GM18909 (cell line): ENCODE data around the gene LAD1.

Experiments used
- ATAC-seq: cut with Tn5 transposase; IDR thresholded peaks from one replicate; pipeline ENCODE4 v1.9.1; 2021; ENCODE audit warnings: mild to moderate bottlenecking; ENCODE audit not compliant: unreplicated experiment, poor library complexity

Gene LAD1

DNA sequence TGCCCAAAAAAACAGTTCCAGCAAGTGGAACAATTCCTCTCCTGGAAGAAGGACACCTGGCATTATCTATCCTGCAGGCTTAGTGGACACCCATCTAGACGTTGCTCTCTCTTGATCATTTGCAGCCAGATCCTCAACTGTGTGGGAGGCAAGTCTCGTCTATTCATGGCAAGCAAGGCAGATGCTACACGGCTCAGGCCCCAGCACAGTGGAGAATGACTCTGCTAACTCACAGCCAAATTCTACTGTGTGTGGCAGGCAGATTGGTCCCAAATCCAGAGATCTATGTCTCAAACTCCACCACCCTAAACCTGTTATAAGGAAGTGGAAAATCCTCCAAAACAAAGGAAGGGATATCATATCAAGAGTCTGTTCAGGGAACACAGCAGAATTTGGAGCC, 28.6 kb downstream of the LAD1 start:
- ATAC-seq = no peak

DNA sequence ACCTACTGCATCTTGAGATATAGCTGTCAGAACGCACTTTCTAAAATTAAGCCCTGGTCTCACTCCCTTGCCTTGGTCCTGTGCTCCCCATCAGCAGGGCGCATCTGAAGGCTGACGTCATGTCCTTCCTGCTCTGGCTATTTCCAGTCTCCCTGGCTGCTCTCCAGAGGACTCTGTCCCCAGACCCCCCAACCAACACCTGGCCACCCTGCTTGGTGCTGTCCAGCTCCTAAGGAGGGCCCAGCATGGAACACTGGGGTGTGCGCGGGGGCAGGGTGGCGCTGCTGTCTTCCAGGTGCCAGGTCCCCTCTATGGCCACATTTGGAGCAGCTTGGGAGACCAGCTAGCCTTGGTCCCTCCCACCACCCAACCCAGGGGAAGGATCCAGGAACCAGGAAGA, 29.9 kb downstream of the LAD1 start:
- ATAC-seq = no peak

DNA sequence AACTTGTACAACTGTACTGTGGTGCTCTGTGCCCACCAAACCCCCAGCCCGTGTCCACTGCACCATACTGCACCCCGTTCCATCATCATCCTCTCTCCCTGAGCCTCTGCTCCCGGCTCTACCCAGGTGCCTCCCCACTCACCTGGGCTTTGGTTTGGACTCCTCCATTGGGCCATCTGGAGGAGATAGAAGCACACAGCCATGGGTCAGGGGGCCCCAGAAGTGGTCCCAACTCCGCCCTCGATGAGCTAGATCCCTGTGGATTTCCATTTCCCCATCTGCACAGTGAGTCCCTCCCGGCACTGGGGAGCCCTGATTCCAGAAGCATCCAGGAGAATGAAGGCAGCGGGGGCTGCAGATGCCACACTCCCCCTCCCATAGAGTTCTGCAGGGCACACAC, 32.4 kb downstream of the LAD1 start:
- ATAC-seq = no peak

DNA sequence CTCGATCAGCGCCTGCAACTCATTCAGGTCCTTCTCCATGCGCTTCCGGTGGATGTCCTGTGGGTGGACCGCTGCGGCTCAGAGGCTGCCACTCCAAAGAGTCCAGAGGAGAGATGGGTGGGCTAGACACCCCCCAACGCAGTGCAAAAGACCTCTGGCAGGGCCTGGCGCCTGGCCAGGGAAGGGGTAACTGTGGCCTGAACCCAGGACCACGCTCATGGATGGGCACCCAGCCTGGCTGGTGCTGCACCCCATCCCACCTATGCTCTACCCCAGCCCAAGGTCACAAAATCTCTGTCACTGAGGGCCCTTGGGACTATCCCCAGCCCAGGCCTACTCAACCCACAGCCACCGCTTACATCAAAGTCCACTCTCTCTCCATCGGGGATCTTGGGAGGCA, 33.9 kb downstream of the LAD1 start:
- no peak for ATAC-seq

DNA sequence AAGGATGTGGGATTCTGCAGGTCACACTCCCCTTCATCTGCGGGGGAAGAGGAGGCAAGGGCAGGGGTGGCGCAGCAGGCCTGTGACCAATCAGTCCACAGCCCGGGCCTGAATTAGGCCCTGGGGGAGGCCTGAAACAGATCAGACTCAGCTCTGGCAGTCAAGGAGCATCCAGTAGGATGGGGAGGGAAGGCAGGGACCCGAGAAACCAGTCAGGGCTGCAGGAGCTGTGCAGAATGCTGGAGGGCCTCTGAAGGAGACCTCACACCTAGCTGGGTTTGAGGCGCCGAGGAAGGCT, 34.4 kb downstream of the LAD1 start:
- ATAC-seq = no peak

DNA sequence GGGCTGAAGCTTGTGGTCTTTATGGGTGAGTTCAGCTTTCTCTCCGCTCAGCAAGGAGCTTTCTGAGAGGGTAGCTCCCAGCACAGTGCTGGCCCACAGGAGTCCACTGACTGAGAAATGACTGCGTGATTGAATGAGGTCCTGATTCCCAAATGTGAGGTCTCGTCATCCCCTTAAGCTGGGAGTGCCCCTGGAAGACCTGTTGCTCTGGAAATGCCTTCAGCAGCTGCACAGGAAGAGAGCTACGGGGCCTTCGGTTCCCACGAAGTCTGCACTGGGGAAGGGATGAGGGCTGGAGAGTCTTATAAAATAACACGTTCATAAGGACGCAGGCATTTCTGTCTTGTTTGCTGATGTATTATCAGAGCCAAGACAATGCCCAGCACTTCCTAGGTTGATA, 35.7 kb downstream of the LAD1 start:
- ATAC-seq = no peak

DNA sequence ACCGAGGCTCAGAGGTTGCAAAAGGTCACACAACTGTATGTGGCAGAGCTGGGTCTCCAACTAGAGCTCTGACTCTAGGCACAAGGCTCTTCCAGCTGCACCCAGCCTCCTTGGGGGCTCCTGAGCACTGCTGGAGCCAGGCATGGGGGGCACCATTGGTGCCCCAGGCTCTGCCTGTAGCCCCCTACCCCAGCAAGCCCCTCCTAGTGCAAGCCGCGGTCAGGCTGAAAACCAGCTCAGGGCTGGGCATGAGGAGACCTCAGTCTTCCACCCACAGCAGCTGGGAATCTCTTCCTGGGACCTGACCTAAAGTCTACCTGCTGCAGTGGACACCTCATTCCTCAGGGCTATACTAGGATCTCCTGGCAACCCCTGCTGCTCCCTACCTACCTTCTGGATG, 36.2 kb downstream of the LAD1 start:
- ATAC-seq = no peak

DNA sequence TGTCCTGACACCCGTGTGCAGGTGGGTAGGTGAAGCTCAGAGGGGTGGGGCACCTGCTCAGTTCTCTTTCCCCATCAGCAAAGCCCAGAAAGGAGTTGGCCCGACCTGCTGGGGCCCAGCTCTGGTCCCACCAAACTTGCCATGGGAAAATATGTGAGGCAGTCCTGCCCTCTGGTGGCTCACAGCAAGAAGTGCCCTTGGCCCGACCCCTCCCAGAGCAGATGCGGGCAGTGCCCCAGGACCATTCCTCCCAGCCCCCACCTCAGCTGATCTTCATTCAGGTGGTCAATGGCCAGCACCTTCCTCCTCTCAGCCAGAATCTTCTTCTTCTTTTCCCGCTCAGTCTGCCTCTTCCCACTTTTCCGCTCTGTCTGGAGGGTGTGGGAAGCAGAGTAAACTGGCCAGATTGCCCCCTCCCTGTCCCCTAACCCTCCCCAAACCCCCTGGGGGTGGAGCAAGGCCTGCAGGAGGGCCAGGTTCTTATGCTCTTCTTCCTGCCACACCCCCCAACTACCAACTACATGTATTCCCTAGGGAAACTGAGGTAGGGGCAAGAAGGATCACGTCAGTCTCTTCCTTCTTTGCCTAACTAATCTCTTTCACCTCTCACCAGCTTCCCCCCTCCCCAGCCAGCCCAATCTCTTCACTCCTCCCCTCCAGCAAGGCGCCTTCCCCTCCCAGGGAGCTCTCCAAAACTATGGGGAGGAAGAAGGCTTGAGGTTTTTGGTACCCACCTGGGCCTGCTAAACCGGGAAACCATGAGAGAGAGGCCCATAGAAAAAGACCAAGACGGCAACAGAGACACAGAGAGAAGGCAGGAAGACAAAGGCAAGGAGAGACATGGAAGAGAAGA, 37.2 kb downstream of the LAD1 start:
- ATAC-seq = no peak

DNA sequence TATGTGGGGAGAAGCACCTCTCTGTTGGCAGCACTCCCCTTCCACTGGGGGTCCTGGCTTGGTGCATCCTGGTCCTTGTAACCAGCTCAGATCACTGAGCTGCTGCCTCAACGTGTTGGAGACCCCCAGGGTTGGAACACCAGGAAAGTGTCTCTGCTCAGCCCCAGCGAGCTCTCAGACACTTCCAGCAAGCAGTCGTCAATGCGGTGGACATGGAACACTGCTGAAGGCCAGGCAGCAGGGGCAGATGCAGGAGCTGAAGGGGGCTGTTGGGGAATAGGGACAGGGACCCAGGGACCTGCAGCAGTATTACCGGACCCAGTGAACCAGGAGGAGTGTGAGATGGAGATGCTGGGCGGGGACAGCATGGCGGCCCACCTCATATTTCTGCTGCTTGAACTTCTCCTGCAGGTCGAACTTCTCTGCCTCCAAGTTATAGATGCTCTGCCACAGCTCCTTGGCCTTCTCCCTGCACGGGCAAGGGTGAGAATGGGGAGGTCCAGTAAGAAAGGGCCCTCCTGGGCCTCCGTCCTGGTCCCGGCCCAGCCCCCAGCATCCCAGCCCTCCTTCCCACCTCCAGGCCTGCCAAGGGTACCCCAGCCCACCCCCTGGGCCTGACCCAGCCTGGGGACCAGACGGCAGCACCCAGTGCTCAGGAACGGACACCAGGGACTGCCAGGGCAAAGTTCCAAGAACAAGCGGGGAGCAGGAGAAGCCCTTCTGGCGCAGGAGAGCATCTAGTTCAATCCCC, 38.0 kb downstream of the LAD1 start:
- ATAC-seq = no peak

DNA sequence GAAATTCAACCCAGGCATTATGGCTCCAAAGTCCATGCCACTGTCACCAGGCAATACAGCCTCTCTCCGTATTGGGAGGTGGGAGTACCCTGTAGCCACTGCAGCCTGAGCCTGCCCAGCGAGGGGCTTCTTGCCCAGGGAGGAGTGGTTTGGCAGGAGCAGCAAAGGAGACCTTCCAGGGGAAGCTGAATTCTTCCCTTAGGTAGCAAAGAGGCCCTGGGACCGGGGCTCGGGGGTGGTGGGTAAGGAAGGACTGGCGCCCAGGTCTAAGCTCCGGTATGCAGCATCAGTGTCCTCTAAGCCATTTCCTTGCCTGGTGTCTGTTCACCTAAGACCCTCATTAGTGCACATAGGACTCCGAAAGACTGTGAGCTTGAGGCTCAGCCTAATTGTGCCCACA, 38.6 kb downstream of the LAD1 start:
- no peak for ATAC-seq

DNA sequence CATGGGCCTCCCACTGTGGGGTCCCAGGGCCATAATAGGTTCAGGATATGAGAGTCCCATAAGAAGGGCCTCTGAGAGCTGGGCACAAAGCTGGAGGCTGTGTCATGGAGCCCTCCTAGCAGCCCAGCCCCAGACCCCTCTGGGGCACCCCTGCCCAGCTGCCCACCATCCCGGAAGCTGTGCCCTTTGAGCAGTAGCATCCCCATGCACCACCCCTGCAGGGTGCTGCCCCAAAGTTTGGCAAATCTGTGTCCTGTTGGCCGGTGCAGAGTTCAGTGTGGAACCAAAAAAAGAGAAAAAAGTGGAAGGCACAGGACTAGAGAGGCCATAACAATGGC, 39.3 kb downstream of the LAD1 start:
- ATAC-seq = no peak

DNA sequence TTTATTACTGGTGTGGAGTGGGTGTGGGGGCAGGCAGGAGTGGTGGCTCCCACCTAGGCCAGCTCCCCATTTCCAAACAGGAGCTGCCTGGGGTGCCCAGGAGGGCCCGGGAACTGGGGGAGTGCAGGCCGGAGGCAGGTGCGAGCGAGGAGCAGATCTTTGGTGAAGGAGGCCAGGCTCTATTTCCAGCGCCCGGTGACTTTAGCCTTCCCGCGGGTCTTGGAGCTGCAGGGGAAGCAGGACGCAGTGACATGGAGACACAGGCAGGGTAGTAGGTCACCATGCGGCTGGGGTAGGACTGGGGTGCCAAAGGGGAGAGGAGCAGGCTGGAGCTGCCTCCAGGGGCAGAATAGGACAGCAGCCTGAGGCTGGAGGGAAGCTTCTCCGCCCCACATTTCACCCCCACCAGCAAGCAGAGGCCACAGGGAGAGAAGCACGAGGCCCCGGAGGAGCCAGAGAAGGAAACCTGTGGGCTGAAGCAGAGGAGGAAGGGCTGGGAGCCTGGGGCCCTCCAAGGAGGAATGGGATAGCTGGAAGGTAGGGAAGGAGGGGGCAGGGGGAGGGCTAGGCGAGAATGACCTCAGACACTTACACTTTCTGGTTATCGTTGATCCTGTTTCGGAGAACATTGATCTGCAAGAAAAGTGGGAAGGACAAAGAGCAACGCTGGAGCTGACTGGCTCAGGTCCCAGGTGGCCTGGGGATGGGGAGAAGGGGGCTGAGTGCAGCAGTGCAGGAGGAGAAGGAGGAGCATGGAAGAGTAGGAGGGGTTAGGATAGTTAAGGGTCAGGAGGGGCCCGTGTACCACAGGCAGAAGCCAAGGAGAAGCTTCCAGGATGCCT, 39.9 kb downstream of the LAD1 start:
- ATAC-seq = no peak

DNA sequence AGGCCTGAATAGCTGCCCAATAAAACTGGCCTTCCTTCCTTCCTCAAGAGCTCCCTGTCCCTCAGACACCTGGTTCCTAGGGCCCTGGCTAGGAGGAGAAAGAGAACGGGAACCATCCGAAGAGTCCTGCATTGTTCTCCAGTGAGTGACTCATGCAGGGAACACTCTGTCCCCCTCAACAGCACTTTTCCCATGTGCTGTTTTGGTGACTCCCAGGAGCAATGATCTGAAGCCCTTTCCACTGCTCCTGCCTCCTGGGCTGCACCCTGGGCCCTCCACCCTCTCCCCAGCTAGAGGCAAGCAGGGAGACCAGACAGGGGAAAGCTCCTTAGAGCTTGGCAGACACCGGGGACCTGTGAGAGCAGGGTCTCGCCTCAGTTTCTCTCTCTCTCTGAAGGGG, 40.5 kb downstream of the LAD1 start:
- ATAC-seq = no peak

DNA sequence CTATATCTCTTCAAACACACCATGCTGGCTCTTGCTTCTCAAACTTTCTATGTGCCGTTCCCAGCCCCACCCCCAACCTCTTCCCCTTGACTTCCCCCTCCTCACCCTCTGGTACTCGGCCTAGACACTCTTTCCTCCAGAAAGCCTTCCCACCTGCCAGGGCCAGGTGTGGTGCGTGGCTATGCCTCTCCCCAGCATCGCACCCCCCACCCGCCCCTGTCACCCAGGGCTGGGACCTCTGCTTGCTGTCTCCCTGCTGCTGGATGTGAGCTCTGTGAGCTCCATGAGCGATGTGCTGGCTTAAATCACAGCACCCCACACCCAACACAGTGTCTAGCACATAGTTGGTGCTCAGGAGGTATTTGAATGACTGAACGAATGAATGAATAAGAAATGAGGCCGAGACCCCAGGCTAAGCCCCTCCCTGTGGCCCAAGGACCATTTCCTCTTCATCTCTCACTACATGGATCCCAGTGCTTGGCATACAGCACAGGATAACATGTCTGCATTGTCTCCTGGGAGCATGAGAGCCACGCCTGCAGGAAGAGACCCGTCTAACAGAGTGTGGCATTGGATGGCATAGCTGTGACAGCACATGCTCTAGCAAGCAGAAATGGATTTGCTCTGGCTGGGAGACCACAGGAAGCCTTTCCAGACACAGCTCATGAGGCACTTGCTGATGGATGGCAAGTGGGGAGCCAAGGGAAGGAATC, 41.3 kb downstream of the LAD1 start:
- ATAC-seq = no peak

DNA sequence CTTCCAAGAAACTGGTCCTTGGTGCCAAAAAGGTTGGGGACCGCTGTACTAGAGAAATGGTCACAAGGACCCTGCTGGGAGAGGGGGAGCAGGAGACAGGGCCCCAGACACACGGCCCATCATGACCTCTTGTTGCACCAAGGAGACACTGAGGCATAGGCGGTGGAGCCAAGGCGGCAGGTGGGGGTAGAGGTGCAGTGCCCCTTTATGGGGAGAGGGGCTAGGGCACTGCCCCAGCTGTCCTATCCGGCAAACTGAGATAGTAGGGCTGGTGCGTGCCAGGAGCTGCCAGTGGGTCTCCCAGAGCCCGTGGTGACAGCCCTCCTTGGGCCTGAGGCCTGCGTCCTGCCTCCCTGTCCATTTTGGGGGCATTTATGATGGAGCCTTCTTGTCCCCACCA, 41.9 kb downstream of the LAD1 start:
- no peak for ATAC-seq

DNA sequence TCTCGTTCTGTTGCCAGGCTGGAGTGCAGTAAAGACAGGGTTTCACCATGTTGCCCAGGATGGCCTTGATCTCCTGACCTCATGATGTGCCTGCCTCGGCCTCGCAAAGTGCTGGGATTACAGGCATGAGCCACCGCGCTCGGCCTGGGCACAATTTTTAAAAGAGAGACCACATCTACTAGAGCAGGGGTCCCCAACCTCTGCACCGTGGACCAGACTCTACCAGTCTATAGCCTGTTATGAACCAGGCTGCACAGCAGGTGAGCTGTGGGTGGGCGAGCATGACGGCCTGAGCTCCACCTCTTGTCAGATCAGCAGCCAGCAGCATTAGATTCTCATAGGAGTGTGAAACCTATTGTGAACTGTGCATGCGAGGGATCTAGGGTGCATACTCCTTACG, 42.4 kb downstream of the LAD1 start:
- no peak for ATAC-seq

DNA sequence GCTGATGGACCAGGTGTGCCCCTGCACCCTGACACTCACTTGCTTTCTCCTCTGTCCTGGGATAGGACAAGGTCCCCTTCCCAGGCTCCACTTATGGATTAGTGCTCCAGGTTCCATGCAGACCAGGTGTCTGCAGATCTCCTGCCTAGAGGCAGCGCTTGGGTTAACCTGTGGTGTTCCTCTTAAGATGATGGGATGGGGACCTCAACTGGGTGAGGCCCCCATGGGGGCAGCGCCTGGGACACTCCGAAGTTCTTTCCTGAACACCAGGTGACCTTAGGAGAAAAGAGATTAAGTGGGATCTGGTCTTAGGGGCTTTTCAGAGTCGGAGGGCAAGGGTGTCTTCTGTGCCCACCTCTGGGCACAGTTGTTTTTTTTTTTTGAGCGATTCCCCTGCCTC, 42.9 kb downstream of the LAD1 start:
- no peak for ATAC-seq

DNA sequence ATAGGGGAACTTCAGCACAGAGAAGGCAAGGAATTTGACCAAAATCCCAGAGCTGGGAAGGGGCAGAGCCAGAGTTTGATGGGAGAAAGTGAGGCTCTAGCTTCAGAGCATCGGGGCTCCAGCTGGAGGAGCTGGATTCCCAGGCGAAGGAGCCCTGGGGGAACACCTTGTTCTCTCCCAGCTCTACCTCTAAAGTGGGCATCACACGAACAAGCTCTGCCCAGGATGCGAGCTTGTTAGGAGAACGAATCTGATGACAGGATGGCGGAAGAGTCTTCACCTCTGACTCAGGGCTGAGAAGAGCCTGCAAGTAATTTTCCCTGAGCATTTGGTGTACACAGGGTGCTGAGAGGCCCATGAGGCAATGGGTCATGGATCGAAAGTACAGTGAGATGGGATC, 43.7 kb downstream of the LAD1 start:
- no peak for ATAC-seq

DNA sequence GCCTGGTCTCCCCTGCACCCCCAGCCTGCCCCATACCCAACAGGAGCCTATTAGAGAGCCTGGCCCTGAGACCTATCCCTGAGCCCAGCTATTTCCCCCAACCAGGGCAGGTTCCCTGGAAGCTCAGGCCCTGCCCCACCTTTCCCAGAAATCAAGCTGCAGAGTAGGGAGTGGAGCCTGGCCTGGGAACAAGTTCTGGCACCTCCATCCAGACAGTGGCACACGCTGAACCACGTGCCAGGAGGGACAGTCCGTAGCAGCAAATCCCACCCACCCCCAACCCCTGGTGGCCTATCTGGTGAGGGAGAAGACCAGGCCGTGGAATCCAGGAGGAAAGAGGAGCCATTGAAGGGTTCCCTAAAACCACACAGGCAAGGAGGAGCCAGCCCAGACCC, 44.2 kb downstream of the LAD1 start:
- no peak for ATAC-seq

DNA sequence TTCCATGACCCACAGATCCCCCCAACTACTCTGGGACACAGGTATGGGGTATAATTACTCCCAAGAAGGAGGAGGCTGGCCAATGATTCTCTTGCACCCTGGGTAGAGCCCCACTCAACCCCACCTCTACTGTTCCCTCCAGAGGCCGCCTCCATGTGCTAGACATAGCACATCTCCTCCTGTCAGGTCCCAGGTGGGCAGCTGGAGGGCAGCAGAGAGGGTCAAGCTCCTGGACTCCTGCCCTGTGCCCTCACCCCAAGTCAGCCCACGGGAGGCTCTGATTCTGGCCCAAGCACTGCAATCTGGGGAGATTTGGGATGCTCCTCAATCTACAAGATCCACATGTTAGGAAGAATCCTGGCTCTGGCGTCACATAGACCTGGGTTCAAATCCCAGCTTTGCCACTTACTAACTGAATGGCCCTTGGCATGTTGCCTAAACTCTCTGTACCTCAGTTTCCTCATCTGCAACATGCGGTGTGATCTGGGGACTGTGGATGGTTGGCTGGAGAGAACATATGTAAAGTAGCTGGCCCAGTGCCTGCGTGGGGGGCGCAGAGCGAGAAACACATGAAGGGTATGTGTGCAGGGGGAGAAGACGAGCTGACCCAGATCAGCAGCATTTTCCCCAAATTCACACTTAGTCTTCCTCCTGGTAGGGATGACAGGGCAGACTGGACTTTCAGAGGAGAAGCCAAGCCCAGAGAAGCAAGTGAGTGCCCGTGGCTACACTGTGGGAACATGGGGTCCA, 44.8 kb downstream of the LAD1 start:
- no peak for ATAC-seq
